GM18951 (cell line): ENCODE data around the gene SLC27A6.
"Not testable (repeated sequence)": the region's sequence is repeated elsewhere in the genome, so short reads cannot be mapped to it uniquely, and the experiment has no call there.

Experiments
- POLR2A ChIP-seq: IDR thresholded peaks from 4 replicates; pipeline ENCODE4 v1.6.1; 2011; ENCODE audit warnings: mild to moderate bottlenecking; ENCODE audit not compliant: insufficient read length, insufficient read depth; ENCODE audit errors: extremely low read depth
- in situ Hi-C: fragments of 300-500 bp; cut with MboI; formaldehyde crosslinking; loops from one replicate; pipeline ENCODE4 v1.12.0; 2022; ENCODE audit warnings: low sequenced_read_pairs, mixed read lengths, inconsistent platforms; ENCODE audit not compliant: unreplicated experiment

SLC27A6 gene

GRCh38 chr5:128965011-128965637 lies at the start of gene SLC27A6:
Gene SLC27A6 (plus strand): TSS chr5:128965488. CDS start chr5:128966138, 650 bp downstream.
- in situ Hi-C loops: no loop called here
- TF ChIP-seq POLR2A: no peak

- TF ChIP-seq POLR2A: no peak
- in situ Hi-C loops: loop anchor here (25.0 kb wide), 2 partner anchors 218 to 843 kb away; no protein-coding TSS in a partner anchor
These were observed 45.7 kb upstream of the SLC27A6 start for GRCh38 chr5:128919542-128919941.

DNA sequence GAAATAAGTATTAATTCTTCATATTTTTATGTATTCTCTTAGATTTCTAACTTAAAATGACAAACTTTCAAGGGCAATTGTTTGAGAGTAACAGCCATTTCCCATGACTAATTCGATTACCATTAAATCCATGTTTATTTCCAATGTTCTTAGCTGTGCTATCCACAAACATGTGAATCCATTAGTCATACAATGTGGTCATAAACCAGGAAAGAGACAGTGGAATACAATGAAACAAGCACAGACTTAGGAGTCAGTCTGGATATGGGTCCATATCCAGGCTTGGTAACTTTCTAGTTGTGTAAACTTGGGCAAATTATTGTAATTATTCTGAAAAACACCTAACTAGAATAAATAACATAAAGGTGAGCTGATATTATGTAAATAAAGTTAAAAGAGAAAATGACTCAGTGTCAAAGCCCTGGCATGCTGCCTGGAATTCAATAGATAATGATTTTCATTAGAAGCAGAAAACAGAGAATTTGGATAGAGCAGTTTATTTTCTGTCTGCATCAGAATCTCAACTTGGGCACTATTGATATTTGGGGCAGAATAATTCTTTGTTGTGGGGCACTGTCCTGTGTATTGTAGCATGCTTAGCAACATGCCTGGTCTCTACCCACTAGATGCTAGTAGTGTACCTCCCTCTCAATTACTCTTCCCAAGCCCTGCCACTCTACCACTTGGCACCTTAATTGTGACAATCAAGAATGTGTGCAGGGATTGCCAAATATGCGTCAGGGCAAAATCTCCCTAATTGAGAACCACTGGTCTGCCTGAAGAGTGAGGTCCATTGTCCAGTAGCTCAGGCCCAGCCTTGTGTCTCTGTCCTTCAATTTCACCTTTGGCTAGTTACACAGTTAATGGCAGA lies 44.7 kb upstream of the SLC27A6 start:
- in situ Hi-C loops: loop anchor here (25.0 kb wide), 2 partner anchors 217 to 842 kb away; no protein-coding TSS in a partner anchor
- no peak for TF ChIP-seq POLR2A

DNA sequence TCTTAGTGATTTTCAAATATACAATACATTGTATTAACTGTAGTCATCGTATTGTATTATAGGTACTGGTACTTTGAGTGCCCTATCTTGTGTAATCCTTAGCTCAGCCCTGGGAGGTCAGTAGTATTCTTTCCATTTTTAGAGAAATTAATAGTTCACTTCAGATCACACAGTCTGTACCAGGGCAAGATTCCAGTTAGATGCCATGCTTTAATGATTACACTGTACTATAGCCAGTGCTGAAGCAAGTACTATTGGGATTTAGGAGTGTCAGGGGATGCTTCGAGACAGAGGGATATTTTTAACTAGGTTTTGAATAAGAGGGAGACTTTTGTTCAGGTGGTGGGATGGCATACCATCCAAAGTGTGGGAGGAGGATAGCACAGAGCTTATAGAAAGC lies 41.0 kb upstream of the SLC27A6 start:
- in situ Hi-C loops: loop anchor here (25.0 kb wide), 2 partner anchors 213 to 838 kb away; no protein-coding TSS in a partner anchor
- no peak for TF ChIP-seq POLR2A

DNA sequence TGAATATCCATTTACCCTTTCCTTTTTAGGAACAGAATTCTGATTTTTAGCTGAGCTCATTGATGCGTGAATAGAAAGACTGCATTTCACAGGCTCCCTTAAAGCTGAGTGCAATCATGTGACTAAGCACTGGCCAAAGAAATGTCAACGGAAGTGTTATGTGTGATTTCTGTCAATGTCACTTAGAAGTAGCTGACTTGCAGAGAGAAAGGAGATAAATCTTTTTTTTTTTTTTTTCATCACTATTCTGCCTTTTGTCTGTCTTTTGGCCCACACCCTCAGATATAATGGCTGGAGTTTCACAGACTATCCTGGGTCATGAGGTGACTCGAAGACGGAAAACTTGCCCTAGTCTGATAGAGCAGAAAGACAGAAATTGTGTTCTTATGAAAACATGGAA lies 39.3 kb upstream of the SLC27A6 start:
- in situ Hi-C loops: no loop called here
- TF ChIP-seq POLR2A: no peak

GRCh38 chr5:128927644-128928043 lies 37.6 kb upstream of the SLC27A6 start:
- in situ Hi-C loops: no loop called here
- TF ChIP-seq POLR2A: no peak

- in situ Hi-C loops: not testable (repeated sequence)
These were observed 33.1 kb upstream of the SLC27A6 start for GRCh38 chr5:128932232-128932631.

- in situ Hi-C loops: not testable (repeated sequence)
These were observed 22.2 kb upstream of the SLC27A6 start for GRCh38 chr5:128943100-128943499.

- in situ Hi-C loops: no loop called here
- TF ChIP-seq POLR2A: no peak
These were observed 15.3 kb upstream of the SLC27A6 start for GRCh38 chr5:128949847-128950546.

GRCh38 chr5:128951301-128951700 lies 14.0 kb upstream of the SLC27A6 start:
- in situ Hi-C loops: not testable (repeated sequence)

GRCh38 chr5:128956164-128956563 lies 9.1 kb upstream of the SLC27A6 start:
- in situ Hi-C loops: no loop called here
- TF ChIP-seq POLR2A: no peak

GRCh38 chr5:128962211-128962610 lies 3.1 kb upstream of the SLC27A6 start:
- in situ Hi-C loops: no loop called here
- no peak for TF ChIP-seq POLR2A

GRCh38 chr5:128965638-128966302 lies 482 bp downstream of the SLC27A6 start:
- no peak for TF ChIP-seq POLR2A
- in situ Hi-C loops: no loop called here

DNA sequence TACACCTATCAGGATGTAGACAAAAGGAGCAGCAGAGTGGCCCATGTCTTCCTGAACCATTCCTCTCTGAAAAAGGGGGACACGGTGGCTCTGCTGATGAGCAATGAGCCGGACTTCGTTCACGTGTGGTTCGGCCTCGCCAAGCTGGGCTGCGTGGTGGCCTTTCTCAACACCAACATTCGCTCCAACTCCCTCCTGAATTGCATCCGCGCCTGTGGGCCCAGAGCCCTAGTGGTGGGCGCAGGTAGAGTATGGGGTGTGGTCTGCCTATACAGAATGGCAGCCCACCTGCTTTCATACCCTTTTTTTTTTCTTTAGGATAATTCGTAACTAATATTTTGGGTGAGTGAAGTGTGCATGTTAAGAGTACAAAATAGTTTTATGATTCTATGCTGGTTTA lies 1.1 kb downstream of the SLC27A6 start:
- in situ Hi-C loops: no loop called here
- no peak for TF ChIP-seq POLR2A
